ENCODE measurements around the gene MAP3K4. TPM values are rescaled to one million over a fixed set of nuclear protein-coding genes. Genes with fewer than 3 reads are reported as not detected.

MAP3K4 gene
- total RNA-seq, 1 experiment from 2014 or later, result 69.8 TPM

- H3K27me3 Mint-ChIP-seq (ENCODE audit: low read depth), result no peaks in the 10 kb centered on the region; the same call in 1 of the 2 replicates
- H3K27ac Mint-ChIP-seq, result no peak overlapping the region
- H3K4me1 Mint-ChIP-seq, result no peaks in the 10 kb centered on the region
- no peaks in the 10 kb centered on the region for H3K36me3 Mint-ChIP-seq
- peaks cover 4% of the 10 kb centered on the region; the same call in 1 of the 2 replicates for H3K9me3 Mint-ChIP-seq
- DNase-seq (ENCODE audit: low spot score) (no peak), ATAC-seq (no peak)
- no peak overlapping the region for H3K4me3 Mint-ChIP-seq
- ChIA-PET POLR2A (no interaction called here), CTCF (interaction anchor here (1.4 kb wide), 1 partner anchor 217 kb away, joined by 3 read pairs; no protein-coding TSS in a partner anchor)
- TF ChIP-seq CREB1 (CRISPR knock-in tag; IDR thresholded peaks at IDR 0.05) (no peak), USF1 (CRISPR knock-in tag; IDR thresholded peaks at IDR 0.05) (no peak), ZNF423 (CRISPR knock-in tag; IDR thresholded peaks at IDR 0.05) (no peak), ZNF671 (CRISPR knock-in tag; IDR thresholded peaks at IDR 0.05) (no peak), ZNF425 (CRISPR knock-in tag; conservative IDR thresholded peaks at IDR 0.05) (no peak), FOXK1 (CRISPR knock-in tag; IDR thresholded peaks at IDR 0.05) (no peak), ZNF263 (CRISPR knock-in tag; IDR thresholded peaks at IDR 0.05; ENCODE audit: low read depth) (no peak), ATF3 (CRISPR knock-in tag; conservative IDR thresholded peaks at IDR 0.05) (no peak), ZNF512 (CRISPR knock-in tag; IDR thresholded peaks at IDR 0.05; ENCODE audit: borderline replicate concordance) (no peak), SMAD3 (CRISPR knock-in tag; IDR thresholded peaks at IDR 0.05; ENCODE audit: borderline replicate concordance) (no peak), E2F5 (CRISPR knock-in tag; IDR thresholded peaks at IDR 0.05) (no peak), MAX (CRISPR knock-in tag; IDR thresholded peaks at IDR 0.05) (no peak), NR3C1 (CRISPR knock-in tag; conservative IDR thresholded peaks at IDR 0.05; ENCODE audit: low read depth) (no peak), AFF4 (CRISPR knock-in tag; IDR thresholded peaks at IDR 0.05; ENCODE audit: borderline replicate concordance) (no peak)
Measured at GRCh38 chr6:160967351-160967750, 24.2 kb upstream of the MAP3K4 start.

- no peak overlapping the region for H3K27ac Mint-ChIP-seq
- peaks cover 4% of the 10 kb centered on the region; the same call in 1 of the 2 replicates for H3K9me3 Mint-ChIP-seq
- CTCF ChIA-PET, result no interaction called here
- H3K36me3 Mint-ChIP-seq, result no peaks in the 10 kb centered on the region
- no peak for TF ChIP-seq MXD4 (CRISPR knock-in tag; IDR thresholded peaks at IDR 0.05; ENCODE audit: borderline replicate concordance)
- no peak for TF ChIP-seq ARID4B (CRISPR knock-in tag; IDR thresholded peaks at IDR 0.05; ENCODE audit: borderline replicate concordance)
- POLR2A ChIA-PET, result no interaction called here
- H3K27me3 Mint-ChIP-seq (ENCODE audit: low read depth), result no peaks in the 10 kb centered on the region; the same call in 1 of the 2 replicates
- no peak for DNase-seq (ENCODE audit: low spot score)
- H3K4me3 Mint-ChIP-seq, result no peak overlapping the region
- H3K4me1 Mint-ChIP-seq, result peaks cover under 1% of the 10 kb centered on the region
- ATAC-seq, result no peak
Measured at GRCh38 chr6:160967833-160968232, 23.7 kb upstream of the MAP3K4 start.

Data from WTC11 (cell line).